Melanocyte of skin (primary cell): ENCODE measurements around the gene LRRD1. TPM values are rescaled to one million over a fixed set of nuclear protein-coding genes. Genes with fewer than 3 reads are reported as not detected.

ENCODE experiments used
- small RNA-seq, 2 donors: library from RNA; depleted of rRNA; stranded (forward); fragments of <200 nt; gene quantifications; one replicate each; pipeline ENCODE3, GENCODE V24; 2012
- total RNA-seq, 2 donors: library from RNA; depleted of rRNA; stranded (reverse); fragments of >200 nt; gene quantifications; 2 replicates each; pipeline ENCODE4 v1.2.3, GENCODE V29; 2012

The LRRD1 gene
- under 1 TPM; under 0.01 TPM for total RNA-seq

GRCh38 chr7:92178928-92179924 lies at the start of gene LRRD1:
Gene LRRD1 (minus strand): TSS chr7:92179142. CDS start chr7:92165202, 13,940 bp downstream.

GRCh38 chr7:92134271-92135051 lies 44.5 kb downstream of the LRRD1 start, which contains the start of gene CYP51A1:
Gene CYP51A1 (minus strand): TSS chr7:92134477. CDS start chr7:92134364, 113 bp downstream.

Small RNAs within 50 kb of the gene (small RNA-seq; reads per million reads assigned to genes)
- gene MIR1285-1 (0 to 0.13 reads per million in 2 donors), gene RF00019 (0 reads per million in 2 donors)

Other genes starting within 250 kb of the LRRD1 start
- gene AKAP9, start 238.3 kb downstream of the LRRD1 start, total RNA-seq = 10 to 100 TPM; 14.0 to 26.2 TPM
- gene CYP51A1, start 44.7 kb downstream of the LRRD1 start, total RNA-seq = 100 to 1,000 TPM; 266 to 278 TPM
- 10 to 100 TPM; 31.0 to 44.6 TPM for gene KRIT1, start 66.8 kb upstream of the LRRD1 start, total RNA-seq
- 10 to 100 TPM; 45.8 to 50.3 TPM for gene ANKIB1, start 66.8 kb upstream of the LRRD1 start, total RNA-seq